HuH-7.5 (cell line): ENCODE results near the gene PMM2.
"Not testable (repeated sequence)": the region's sequence is repeated elsewhere in the genome, so short reads cannot be mapped to it uniquely, and the experiment has no call there.

Experiments
- DNase-seq: peaks from one replicate; pipeline ENCODE4 v3.0.0; 2011; ENCODE audit warnings: low spot score

Gene PMM2

GRCh38 chr16:8867216-8867931 is 69.7 kb downstream of the PMM2 start:
- no peak for DNase-seq

GRCh38 chr16:8867932-8868415 is 70.3 kb downstream of the PMM2 start:
- no peak for DNase-seq

- peak; percentile 92 for DNase-seq
Observed at GRCh38 chr16:8868416-8869211, 71.0 kb downstream of the PMM2 start, which contains the start of gene CARHSP1. CARHSP1 (minus strand) TSS chr16:8869006; CDS start chr16:8859328, 9,678 bp downstream.

GRCh38 chr16:8869212-8869987 is 71.8 kb downstream of the PMM2 start:
- DNase-seq: peak; percentile 51

GRCh38 chr16:8869988-8870241 is 72.3 kb downstream of the PMM2 start:
- not testable (repeated sequence) for DNase-seq

- DNase-seq: no peak
Observed at GRCh38 chr16:8872071-8872470, 74.4 kb downstream of the PMM2 start.

- no peak for DNase-seq
Observed at GRCh38 chr16:8872967-8873865, 75.6 kb downstream of the PMM2 start.

GRCh38 chr16:8873866-8874195 is 76.2 kb downstream of the PMM2 start:
- not testable (repeated sequence) for DNase-seq

GRCh38 chr16:8874388-8874787 is 76.7 kb downstream of the PMM2 start:
- DNase-seq: no peak

GRCh38 chr16:8875317-8875716 is 77.7 kb downstream of the PMM2 start:
- DNase-seq: not testable (repeated sequence)

- no peak for DNase-seq
Observed at GRCh38 chr16:8877894-8878522, 80.4 kb downstream of the PMM2 start.

- DNase-seq: no peak
Observed at GRCh38 chr16:8878523-8878911, 80.9 kb downstream of the PMM2 start.

- DNase-seq: no peak
Observed at GRCh38 chr16:8880839-8881510, 83.3 kb downstream of the PMM2 start.

GRCh38 chr16:8882041-8882617 is 84.5 kb downstream of the PMM2 start, which contains the start of gene LITAFD:
LITAFD (plus strand) TSS chr16:8882351; CDS start chr16:8884356, 2,005 bp downstream.
- DNase-seq: no peak

- DNase-seq: no peak
Observed at GRCh38 chr16:8882725-8883377, 85.2 kb downstream of the PMM2 start.

- DNase-seq: no peak
Observed at GRCh38 chr16:8885674-8886592, 88.3 kb downstream of the PMM2 start.

GRCh38 chr16:8886593-8887430 is 89.2 kb downstream of the PMM2 start:
- DNase-seq: no peak

- DNase-seq: no peak
Observed at GRCh38 chr16:8887431-8887765, 89.8 kb downstream of the PMM2 start.
